Measurements from ENCODE around the gene EFNA2.

The EFNA2 gene

DNA sequence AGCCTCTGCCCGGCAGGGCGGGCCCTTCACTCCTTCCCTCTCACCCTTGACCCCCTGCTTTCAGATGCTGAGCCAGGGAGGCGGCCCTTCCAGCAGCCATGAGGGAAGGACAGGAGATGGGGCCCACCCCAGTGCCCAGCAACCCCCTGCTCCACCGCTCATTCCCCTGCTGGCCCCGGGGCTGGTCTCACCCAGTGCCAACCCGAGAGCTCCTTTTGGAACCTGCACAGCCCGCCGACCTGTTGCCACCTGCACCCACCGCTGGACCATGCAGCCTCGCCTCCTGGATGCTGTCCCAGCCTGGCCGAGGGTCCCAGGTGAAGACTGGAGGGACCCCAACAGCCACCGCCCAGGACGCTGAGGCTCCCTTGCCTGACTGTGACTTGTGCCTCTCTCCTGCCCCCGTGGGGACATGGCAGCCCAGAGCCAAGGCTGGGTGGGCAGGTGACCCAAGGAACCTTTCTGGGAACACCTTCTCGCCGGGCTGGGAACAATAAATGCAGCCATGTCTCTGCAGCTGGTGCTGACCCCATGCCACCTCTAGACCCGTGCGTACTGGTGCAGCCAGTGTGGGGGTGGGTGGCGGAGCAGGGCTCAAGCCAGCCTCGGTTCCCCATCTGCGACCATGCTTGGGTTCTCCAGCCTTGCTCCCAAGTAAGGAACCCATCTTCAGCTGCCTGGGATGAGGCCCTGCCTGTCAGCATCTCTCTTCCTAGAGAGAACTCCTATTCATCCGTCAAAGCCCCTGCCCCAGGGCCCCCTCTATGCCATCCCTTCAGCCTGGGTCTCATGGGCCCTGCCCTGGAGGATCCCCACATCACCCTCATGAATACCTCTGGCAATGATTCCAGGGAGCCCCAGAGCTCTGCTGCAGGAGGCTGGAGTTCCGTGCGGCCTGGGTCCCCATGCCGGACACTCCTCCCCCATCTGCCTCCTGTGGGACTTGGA lies 6.7 kb upstream of the EFNA2 start:
- no peak for DNase-seq
- Mint-ChIP-seq H3K4me1 (ENCODE audit: low read depth) (peaks cover 27% of the 10 kb centered on the region), H3K4me3 (no peak overlapping the region), H3K27ac (peak overlapping the region; percentile 79), H3K9me3 (no peaks in the 10 kb centered on the region), H3K36me3 (ENCODE audit: low read depth) (peaks cover 50% of the 10 kb centered on the region), H3K27me3 (peaks cover 2% of the 10 kb centered on the region)

DNA sequence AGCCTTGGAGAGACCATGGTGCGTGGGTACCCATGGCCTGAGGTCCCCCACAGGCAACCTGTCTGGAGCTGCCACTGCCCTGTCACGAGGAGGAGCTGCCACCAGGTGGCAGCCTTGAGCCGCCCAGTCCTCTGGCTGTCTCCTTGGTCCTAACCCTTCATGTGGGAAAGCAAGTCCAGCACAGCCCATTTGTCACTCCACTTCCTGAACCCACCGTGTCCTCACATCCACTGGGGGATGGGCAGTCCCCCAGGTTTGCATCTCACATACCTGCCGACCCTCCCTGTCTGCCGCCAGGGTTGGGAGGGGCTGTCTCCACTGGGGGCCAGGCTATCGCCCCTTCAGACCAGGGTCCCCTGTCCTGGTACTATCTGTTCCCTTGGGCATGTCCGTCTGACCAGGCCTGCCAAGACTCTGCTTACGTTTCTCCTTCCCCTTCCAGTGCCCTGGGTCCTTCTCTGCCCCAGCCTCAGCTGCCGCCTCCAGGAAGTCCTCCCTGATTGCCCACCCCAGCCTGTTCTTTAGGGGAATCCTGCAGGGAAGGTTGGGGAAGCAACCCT lies 5.8 kb upstream of the EFNA2 start:
- Mint-ChIP-seq H3K36me3 (ENCODE audit: low read depth) (peaks cover 41% of the 10 kb centered on the region), H3K27me3 (peaks cover 11% of the 10 kb centered on the region), H3K9me3 (no peaks in the 10 kb centered on the region), H3K27ac (peak overlapping the region; percentile 79), H3K4me3 (peak overlapping the region; percentile 33), H3K4me1 (ENCODE audit: low read depth) (peaks cover 21% of the 10 kb centered on the region)
- DNase-seq = peak; percentile 86

DNA sequence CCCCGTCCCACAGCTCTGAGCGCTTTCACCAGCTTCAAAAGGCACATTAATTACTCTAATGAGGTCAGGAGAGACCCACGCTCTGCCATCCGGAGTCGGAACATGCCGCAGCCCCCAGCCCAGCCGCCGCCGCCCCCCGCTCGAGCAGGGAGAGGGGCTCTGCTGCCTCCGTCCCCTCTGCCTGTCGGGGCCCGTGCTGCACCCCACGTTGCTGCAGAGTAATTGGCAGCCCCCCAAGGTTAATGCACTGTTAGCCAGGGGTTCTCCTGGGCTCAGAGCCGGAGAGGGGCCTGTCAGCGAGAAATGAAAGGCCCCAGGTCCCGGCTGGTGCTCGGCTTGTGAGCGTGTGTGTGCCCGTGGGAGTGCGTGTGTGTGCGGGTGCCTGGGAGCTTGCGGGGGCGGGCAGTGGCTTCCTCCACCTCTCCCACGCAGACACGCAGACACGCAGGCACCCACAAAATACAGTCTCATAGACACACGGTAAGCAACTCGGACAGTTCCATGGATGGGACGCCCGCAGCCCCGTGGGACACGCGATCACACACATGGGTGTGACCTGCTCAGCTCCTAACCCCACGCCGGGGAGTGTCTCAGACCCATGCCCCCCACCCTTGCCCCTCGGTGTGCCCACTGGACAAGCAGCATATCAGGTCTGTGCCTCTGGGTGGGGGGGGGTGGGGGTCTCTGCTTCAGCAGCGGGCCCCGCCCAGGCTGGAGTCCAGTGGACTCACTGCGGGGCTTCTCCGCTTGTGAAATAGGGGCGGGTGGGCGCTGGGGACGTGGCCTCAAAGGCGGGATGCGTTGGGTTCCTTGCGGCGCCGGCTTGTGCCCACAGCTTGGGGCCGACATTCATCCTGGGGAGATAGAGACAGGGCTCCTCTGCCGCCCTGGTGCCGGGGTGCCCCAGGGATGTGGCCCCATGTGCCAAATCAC lies 4.8 kb upstream of the EFNA2 start:
- DNase-seq = no peak
- no peak overlapping the region for H3K27ac Mint-ChIP-seq
- H3K4me1 Mint-ChIP-seq (ENCODE audit: low read depth) = peaks cover 21% of the 10 kb centered on the region
- no peaks in the 10 kb centered on the region for H3K9me3 Mint-ChIP-seq
- H3K36me3 Mint-ChIP-seq (ENCODE audit: low read depth) = peaks cover 41% of the 10 kb centered on the region
- no peak overlapping the region for H3K4me3 Mint-ChIP-seq
- H3K27me3 Mint-ChIP-seq = peaks cover 16% of the 10 kb centered on the region

GRCh38 chr19:1281569-1282287 lies 3.9 kb upstream of the EFNA2 start:
- H3K4me1 Mint-ChIP-seq (ENCODE audit: low read depth) = peaks cover 21% of the 10 kb centered on the region
- DNase-seq = no peak
- H3K4me3 Mint-ChIP-seq = no peak overlapping the region
- no peak overlapping the region for H3K27ac Mint-ChIP-seq
- H3K36me3 Mint-ChIP-seq (ENCODE audit: low read depth) = peaks cover 36% of the 10 kb centered on the region
- H3K9me3 Mint-ChIP-seq = no peaks in the 10 kb centered on the region
- H3K27me3 Mint-ChIP-seq = peaks cover 20% of the 10 kb centered on the region

DNA sequence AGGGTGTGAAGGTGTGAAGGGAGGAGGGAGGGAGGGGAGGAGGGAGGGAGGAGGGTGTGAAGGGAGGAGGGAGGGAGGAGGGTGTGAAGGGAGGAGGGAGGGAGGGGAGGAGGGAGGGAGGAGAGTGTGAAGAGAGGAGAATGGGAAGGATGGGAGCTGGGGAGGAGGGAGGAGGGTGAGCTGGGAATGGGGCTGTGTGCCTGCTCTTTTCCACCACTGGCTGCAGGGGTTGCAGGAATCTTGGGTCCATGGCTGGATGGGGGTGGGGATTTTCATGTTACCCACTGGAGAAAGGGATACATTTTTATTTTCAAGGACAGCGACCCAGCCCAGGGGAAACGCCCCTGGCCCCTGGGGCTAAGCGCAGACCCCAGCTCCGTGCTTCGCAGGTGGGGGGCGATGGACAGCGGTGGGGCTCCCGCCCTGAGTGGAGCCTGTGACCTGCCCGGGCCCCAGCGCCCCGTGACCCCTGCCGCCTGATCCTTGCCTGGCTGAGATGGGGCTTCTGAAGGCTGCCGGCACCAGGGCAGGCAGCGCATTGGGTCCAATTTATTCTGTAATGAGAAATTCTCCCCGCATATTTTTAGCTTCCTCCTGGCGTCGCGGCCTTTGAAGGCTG lies 3.0 kb upstream of the EFNA2 start:
- DNase-seq = no peak
- Mint-ChIP-seq H3K36me3 (ENCODE audit: low read depth) (peaks cover 27% of the 10 kb centered on the region), H3K27me3 (peaks cover 24% of the 10 kb centered on the region), H3K27ac (no peak overlapping the region), H3K4me3 (no peak overlapping the region), H3K9me3 (no peaks in the 10 kb centered on the region), H3K4me1 (ENCODE audit: low read depth) (peaks cover 15% of the 10 kb centered on the region)

GRCh38 chr19:1283207-1283916 lies 2.3 kb upstream of the EFNA2 start:
- peaks cover 10% of the 10 kb centered on the region for H3K4me1 Mint-ChIP-seq (ENCODE audit: low read depth)

DNA sequence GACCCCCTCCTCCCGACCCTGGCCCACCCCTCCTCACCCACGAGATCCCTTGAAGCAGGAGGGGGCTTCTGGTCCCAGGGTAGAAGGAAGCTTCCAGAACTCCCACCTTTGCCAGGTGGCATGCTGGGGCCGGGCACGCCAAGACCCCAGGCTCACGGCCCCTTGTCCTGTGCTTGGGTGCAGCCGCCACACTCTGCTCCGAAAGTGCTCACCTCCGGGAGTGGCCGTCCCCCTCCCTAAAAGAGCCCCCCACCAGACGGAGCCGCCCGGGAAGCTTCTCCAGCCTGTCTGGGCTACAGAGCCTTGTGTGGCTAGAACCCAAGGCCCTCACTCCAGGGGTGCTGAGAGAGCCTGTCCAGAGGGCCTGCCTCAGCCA lies 1.8 kb upstream of the EFNA2 start:
- H3K36me3 Mint-ChIP-seq (ENCODE audit: low read depth) = peaks cover 16% of the 10 kb centered on the region

More at GRCh38 chr19:1283207-1283916, 2.3 kb upstream of the EFNA2 start:
- DNase-seq = no peak
- Mint-ChIP-seq H3K9me3 (no peaks in the 10 kb centered on the region), H3K27ac (no peak overlapping the region), H3K36me3 (ENCODE audit: low read depth) (peaks cover 20% of the 10 kb centered on the region), H3K27me3 (peaks cover 29% of the 10 kb centered on the region), H3K4me3 (no peak overlapping the region)

GRCh38 chr19:1284293-1284978 lies 1.2 kb upstream of the EFNA2 start:
- Mint-ChIP-seq H3K9me3 (no peaks in the 10 kb centered on the region), H3K27ac (peak overlapping the region; percentile 1), H3K27me3 (peaks cover 35% of the 10 kb centered on the region), H3K36me3 (ENCODE audit: low read depth) (peaks cover 11% of the 10 kb centered on the region), H3K4me3 (peak overlapping the region; percentile 1), H3K4me1 (ENCODE audit: low read depth) (peaks cover 10% of the 10 kb centered on the region)
- no peak for DNase-seq

More for the DNA sequence above, 1.8 kb upstream of the EFNA2 start:
- H3K27ac Mint-ChIP-seq = no peak overlapping the region
- no peak overlapping the region for H3K4me3 Mint-ChIP-seq
- DNase-seq = no peak
- H3K9me3 Mint-ChIP-seq = no peaks in the 10 kb centered on the region
- peaks cover 10% of the 10 kb centered on the region for H3K4me1 Mint-ChIP-seq (ENCODE audit: low read depth)
- peaks cover 31% of the 10 kb centered on the region for H3K27me3 Mint-ChIP-seq

DNA sequence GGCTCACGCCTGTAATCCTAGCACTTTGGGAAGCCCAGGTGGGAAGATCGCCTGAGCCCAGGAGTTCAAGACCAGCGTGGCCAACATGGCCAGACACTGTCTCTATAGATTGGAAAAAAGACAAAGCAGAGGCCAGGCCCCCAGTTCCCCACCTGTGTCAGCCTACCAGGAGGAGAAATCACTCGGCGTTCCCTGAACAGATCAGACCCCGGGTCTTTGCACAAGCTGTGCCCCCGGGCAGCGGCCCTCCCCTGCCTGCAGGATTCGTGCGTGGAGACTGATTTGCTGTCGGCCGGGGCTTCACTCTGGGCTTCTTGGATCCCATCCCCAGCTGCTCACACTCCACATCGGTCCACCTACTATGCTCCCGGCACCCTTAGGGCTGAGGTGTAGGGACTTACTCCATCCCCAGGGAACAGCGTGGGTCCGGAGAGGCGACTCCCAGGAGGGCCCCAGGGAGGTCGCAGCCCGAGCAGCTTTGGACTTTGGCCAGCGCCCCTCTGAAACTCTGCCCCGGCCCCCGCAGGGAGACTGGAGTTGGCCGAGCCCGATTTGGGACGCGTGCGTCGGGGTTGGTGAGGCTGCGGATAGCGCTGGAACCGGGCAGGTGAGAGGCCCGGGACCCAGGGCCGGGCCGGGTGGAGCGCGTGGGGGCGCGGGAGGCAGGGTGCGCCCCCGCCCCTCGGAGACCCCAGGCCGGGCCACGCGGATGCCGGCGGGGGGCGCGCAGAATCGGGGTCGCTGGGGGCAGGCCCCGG lies 515 bp upstream of the EFNA2 start:
- Mint-ChIP-seq H3K27ac (peak overlapping the region; percentile 1), H3K4me3 (peak overlapping the region; percentile 1), H3K4me1 (ENCODE audit: low read depth) (peaks cover 5% of the 10 kb centered on the region), H3K27me3 (peaks cover 35% of the 10 kb centered on the region), H3K9me3 (no peaks in the 10 kb centered on the region), H3K36me3 (ENCODE audit: low read depth) (peaks cover 4% of the 10 kb centered on the region)
- no peak for DNase-seq

DNA sequence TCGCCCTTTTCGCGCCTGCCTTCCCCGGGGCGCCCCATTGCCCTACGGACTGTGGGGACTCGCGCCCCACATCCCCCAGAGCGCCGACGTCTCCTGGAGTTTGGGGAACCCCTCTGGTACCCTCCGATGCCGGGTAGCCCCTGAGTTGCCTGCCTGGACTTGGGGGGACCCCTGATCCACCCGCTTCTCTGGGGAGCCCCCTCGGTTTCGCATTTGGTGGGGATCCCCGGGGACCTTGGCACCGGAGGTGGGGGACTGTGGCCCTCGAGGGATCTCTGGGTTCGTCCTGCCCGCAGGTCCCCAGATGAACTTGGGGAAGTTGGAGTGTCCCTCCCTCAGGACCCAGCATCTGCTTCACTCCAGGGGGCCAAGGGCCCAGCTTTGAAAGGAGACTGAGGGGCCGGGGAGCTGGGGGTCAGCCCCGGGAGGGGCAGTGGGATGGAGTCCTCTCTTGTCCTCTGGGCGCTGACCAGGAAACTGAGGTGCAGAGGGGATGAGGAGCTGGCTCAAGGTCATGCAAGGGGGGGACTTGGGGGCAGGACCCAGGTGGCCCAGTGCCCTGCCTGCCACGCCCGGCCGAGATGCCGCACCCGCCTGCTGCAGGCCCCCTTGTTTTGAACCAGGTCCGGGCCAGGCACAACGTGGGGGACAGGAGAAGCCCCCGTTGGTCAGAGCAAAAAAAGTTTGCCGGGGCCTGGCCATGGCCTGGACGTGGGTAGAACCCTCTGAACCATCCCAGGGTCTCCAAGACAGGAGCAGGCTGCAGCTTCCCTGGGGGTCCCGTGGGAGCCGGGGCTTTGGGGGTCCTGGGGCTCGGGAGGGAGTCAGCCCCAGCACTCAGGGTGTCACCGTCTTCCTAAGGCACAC lies 1.0 kb downstream of the EFNA2 start:
- Mint-ChIP-seq H3K4me3 (peak overlapping the region; percentile 54), H3K27ac (no peak overlapping the region), H3K27me3 (peaks cover 37% of the 10 kb centered on the region), H3K36me3 (ENCODE audit: low read depth) (no peaks in the 10 kb centered on the region), H3K9me3 (no peaks in the 10 kb centered on the region), H3K4me1 (ENCODE audit: low read depth) (peaks cover 3% of the 10 kb centered on the region)
- DNase-seq = no peak

DNA sequence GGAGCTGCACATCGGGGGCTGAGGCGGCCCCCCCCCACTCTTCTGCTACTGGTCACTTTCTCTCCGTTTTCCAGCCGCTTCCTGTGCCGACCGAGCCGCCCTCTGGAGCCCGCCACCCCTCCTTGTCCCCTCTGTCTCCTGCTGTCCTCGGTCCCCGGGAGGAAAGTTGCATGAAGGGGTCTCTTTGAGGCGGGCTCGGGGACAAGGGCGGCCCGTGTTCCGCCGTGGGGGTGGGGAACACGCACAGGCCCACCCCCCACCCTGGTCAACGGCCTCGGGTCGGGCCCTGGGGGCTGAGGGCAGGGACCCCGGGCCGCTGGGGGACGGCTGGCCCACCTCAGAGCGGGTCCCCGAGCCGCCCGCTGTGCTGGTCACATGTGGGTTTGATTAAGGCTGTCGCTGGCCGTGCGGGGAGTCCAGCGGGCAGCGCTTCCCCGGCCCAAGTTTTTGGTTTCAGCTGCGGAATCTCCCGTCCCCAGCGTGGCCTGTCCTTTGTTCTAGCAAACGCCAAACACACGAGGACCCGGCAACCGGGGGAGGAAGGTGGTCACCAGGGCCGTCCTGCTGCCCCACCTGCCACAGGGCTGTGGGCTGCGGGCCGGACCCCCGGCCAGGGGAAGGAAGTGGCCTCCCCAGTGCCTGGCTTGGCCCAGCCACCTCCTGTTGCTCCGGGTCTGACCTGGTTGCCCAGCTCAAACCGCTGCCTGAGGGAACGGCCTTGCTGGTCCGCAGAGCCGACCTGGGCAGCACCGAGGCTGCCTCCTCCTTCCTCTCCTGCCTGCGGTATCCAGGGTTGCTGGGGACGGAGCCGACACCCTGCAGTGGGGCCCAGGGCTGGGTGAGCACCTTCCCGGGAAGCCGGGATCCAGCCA lies 1.9 kb downstream of the EFNA2 start:
- Mint-ChIP-seq H3K27me3 (peaks cover 46% of the 10 kb centered on the region), H3K9me3 (no peaks in the 10 kb centered on the region), H3K27ac (no peak overlapping the region), H3K36me3 (ENCODE audit: low read depth) (no peaks in the 10 kb centered on the region), H3K4me1 (ENCODE audit: low read depth) (peaks cover 3% of the 10 kb centered on the region), H3K4me3 (no peak overlapping the region)
- DNase-seq = no peak

Data from activated T-cell treated with anti-CD3 and anti-CD28 coated beads, Interleukin-2, amount 50 U/mL, for 24 hours (primary cell).